WTC11 (cell line): ENCODE results near the gene SLC26A11.

ENCODE experiments used
- ARID4B ChIP-seq: sonication (generic); formaldehyde crosslinking; IDR thresholded peaks from 2 replicates; pipeline ENCODE4 v1.8.0; 2023; ENCODE audit warnings: missing genetic modification reagents, mild to moderate bottlenecking, borderline replicate concordance
- CREB1 ChIP-seq: sonication (generic); formaldehyde crosslinking; IDR thresholded peaks from 2 replicates; pipeline ENCODE4 v1.8.0; 2023; ENCODE audit warnings: mild to moderate bottlenecking, missing genetic modification reagents
- CTCF ChIP-seq: fragments of 200-600 bp; IDR thresholded peaks from 2 replicates; pipeline ENCODE4 v1.8.0; 2022; ENCODE audit warnings: antibody characterized with exemption
- E2F4 ChIP-seq: sonication (generic); formaldehyde crosslinking; IDR thresholded peaks from 2 replicates; pipeline ENCODE4 v1.8.1; 2022; ENCODE audit warnings: low read depth, mild to moderate bottlenecking, moderate library complexity, missing genetic modification reagents, borderline replicate concordance
- KAT7 ChIP-seq: sonication (generic); formaldehyde crosslinking; IDR thresholded peaks from 2 replicates; pipeline ENCODE4 v1.8.1; 2023; ENCODE audit warnings: missing genetic modification reagents, mild to moderate bottlenecking, borderline replicate concordance
- ZNF232 ChIP-seq: sonication (generic); formaldehyde crosslinking; IDR thresholded peaks from 2 replicates; pipeline ENCODE4 v1.8.0; 2022; ENCODE audit warnings: mild to moderate bottlenecking, missing genetic modification reagents
- ZNF263 ChIP-seq: sonication (generic); formaldehyde crosslinking; IDR thresholded peaks from 2 replicates; pipeline ENCODE4 v1.8.1; 2022; ENCODE audit warnings: low read depth, mild to moderate bottlenecking, moderate library complexity, missing genetic modification reagents

- no peak for TF ChIP-seq ZNF232 (CRISPR knock-in tag)
- no peak for TF ChIP-seq KAT7 (CRISPR knock-in tag)
- TF ChIP-seq ARID4B (CRISPR knock-in tag), result no peak
- no peak for TF ChIP-seq ZNF263 (CRISPR knock-in tag)
- TF ChIP-seq CTCF, result no peak
- no peak for TF ChIP-seq CREB1
- TF ChIP-seq E2F4 (CRISPR knock-in tag), result no peak
These were observed 45.2 kb downstream of the SLC26A11 start for GRCh38 chr17:80265205-80266068.
